Progenitor cell of endocrine pancreas (in vitro differentiated cells): ENCODE results near the gene SH3RF2. TPM values are rescaled to one million over a fixed set of nuclear protein-coding genes. Genes with fewer than 3 reads are reported as not detected.

ENCODE experiments used
- DNase-seq: peaks from one replicate; pipeline ENCODE4 v3.0.0; 2021; ENCODE audit warnings: low spot score; ENCODE audit not compliant: unreplicated experiment
- H3K27ac Mint-ChIP-seq: 2 replicates; pipeline ENCODE4 v1.8.0; 2021; ENCODE audit warnings: mild to moderate bottlenecking, moderate library complexity, mixed read lengths
- H3K27me3 Mint-ChIP-seq: 2 replicates; pipeline ENCODE4 v1.8.0; 2021; ENCODE audit warnings: mixed read lengths
- H3K36me3 Mint-ChIP-seq: 2 replicates; pipeline ENCODE4 v1.8.0; 2022; ENCODE audit warnings: mixed read lengths; ENCODE audit not compliant: insufficient read depth
- H3K4me1 Mint-ChIP-seq: 2 replicates; pipeline ENCODE4 v1.8.0; 2021; ENCODE audit warnings: low read depth, mixed read lengths
- H3K4me3 Mint-ChIP-seq: 2 replicates; pipeline ENCODE4 v1.8.0; 2021; ENCODE audit warnings: low read depth, mild to moderate bottlenecking, moderate library complexity, mixed read lengths
- H3K9me3 Mint-ChIP-seq: 2 replicates; pipeline ENCODE4 v1.8.0; 2021; ENCODE audit warnings: low read depth, mixed read lengths
- total RNA-seq: library from RNA; stranded (reverse); gene quantifications from 2 replicates; pipeline ENCODE4 v1.2.1, GENCODE V29; 2021
- TF ChIP-seq, protein P1 (sequence below): fragments of 200-600 bp; sonication (generic); IDR thresholded peaks from one replicate; pipeline ENCODE4 v1.5.0; 2021; ENCODE audit warnings: antibody characterized with exemption, mild to moderate bottlenecking; ENCODE audit not compliant: unreplicated experiment

The SH3RF2 gene
- total RNA-seq, 1 donor from 2014 or later, result 17.6 TPM

DNA sequence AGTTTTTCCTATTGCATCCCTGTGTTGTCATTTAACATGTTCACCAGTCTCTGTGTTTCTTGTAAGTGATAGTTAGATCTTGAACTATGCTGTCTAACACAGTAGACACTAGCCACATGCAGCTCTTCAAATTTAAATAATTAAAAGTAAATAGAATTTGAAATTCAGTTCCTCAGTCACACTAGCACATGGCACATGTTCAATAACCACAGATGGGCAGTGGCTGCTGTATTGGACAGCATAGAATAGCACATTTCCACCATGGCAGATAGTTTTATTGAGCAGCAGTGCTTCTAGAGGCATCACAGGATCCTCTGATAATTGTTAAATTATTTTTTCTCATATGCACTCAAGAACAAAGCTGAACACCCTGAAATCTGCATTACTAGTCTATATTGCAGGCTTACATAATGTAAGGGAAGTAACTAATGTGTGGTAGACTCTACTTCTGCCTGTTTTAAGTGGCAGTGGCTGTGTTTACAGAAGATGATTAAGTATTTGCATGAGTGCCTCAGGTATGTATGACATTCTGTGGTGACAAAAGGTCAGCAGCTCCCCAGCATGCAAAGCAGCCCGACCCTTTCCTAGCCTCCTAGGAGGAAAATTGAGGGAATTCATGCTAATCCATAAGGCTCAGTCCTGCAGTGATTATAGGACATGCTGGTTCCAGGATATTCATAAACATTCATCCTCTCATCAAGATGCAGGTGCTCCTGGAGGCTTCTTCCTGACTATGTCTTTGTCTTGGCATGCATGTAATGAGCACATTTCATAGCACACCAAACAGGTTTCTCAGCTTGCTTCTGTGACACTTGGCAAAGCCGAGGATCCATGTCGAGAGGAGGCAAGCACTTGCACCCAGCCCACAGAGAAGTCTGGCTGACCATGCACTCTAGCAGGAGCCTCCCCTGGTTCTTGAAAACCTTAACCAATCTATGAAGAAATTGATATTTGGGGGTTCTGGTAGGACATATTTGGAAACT is 45.5 kb downstream of the SH3RF2 start:
- no peak overlapping the region for H3K4me3 Mint-ChIP-seq
- no peaks in the 10 kb centered on the region for H3K36me3 Mint-ChIP-seq
- H3K9me3 Mint-ChIP-seq, result no peaks in the 10 kb centered on the region
- peaks cover 62% of the 10 kb centered on the region for H3K4me1 Mint-ChIP-seq
- TF ChIP-seq, protein P1, sequence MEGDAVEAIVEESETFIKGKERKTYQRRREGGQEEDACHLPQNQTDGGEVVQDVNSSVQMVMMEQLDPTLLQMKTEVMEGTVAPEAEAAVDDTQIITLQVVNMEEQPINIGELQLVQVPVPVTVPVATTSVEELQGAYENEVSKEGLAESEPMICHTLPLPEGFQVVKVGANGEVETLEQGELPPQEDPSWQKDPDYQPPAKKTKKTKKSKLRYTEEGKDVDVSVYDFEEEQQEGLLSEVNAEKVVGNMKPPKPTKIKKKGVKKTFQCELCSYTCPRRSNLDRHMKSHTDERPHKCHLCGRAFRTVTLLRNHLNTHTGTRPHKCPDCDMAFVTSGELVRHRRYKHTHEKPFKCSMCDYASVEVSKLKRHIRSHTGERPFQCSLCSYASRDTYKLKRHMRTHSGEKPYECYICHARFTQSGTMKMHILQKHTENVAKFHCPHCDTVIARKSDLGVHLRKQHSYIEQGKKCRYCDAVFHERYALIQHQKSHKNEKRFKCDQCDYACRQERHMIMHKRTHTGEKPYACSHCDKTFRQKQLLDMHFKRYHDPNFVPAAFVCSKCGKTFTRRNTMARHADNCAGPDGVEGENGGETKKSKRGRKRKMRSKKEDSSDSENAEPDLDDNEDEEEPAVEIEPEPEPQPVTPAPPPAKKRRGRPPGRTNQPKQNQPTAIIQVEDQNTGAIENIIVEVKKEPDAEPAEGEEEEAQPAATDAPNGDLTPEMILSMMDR, result no peak
- no peaks in the 10 kb centered on the region for H3K27me3 Mint-ChIP-seq
- DNase-seq, result no peak
- H3K27ac Mint-ChIP-seq, result peak overlapping the region; percentile 73

DNA sequence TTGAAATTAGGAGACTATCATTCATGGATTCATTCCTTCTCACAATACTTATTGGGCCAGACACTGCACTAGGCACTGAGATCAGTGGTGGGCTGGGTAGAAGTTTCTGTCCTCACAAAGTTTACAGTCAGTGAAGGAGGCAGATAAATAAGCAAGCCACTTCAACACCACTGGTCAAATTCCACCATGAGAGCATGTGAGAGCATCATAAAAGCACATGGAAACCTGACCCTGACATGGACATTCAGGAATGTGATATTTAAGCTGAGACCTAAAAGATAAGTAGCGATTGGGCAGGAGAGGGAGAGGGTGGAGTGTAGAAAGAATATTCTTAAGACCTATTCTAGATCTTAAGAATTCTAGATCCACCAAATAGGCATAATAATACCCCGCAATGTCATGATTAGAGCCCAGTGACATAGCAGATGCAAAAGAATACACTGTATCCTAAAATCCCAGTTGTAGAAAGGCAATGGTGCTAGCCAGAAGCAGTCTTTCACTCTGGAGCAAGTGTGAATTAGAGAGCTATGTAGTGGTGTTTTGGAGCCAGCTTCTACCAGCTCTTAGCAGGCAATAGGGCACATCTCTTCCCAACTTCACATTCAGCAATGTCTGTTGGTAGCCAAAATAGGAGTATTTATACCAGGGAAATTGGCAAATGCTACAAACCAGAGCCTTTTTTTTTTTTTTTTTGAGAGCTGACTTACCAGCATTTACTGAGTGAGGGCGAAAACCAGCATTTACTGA is 46.4 kb downstream of the SH3RF2 start:
- Mint-ChIP-seq H3K27me3 (no peaks in the 10 kb centered on the region), H3K9me3 (no peaks in the 10 kb centered on the region), H3K27ac (peak overlapping the region; percentile 73), H3K4me3 (no peak overlapping the region), H3K36me3 (no peaks in the 10 kb centered on the region), H3K4me1 (peaks cover 60% of the 10 kb centered on the region)
- TF ChIP-seq, protein P1, result no peak
- DNase-seq, result no peak

DNA sequence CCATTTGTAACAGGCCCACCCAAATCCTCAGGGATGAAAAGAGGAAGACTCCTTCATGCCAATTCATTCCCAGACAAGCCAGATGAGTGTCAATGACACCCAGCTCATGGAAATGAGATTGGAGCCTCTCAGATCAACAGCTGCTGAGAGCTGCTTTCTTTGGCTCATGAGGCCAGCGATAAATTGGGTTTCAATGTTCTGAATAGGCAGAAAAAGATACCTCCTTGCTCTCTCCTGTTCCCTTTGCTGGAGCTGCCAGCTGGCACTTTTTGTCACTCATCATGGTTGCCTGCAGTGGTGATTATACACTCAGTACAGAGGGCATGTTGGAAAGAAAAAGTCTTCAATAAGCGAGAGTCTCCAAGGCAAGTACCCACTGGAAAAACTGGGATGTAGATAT is 47.1 kb downstream of the SH3RF2 start:
- peaks cover 56% of the 10 kb centered on the region for H3K4me1 Mint-ChIP-seq
- H3K27ac Mint-ChIP-seq, result no peak overlapping the region
- no peaks in the 10 kb centered on the region for H3K27me3 Mint-ChIP-seq
- DNase-seq, result no peak
- no peaks in the 10 kb centered on the region for H3K36me3 Mint-ChIP-seq
- TF ChIP-seq, protein P1, result no peak
- no peaks in the 10 kb centered on the region for H3K9me3 Mint-ChIP-seq
- no peak overlapping the region for H3K4me3 Mint-ChIP-seq

DNA sequence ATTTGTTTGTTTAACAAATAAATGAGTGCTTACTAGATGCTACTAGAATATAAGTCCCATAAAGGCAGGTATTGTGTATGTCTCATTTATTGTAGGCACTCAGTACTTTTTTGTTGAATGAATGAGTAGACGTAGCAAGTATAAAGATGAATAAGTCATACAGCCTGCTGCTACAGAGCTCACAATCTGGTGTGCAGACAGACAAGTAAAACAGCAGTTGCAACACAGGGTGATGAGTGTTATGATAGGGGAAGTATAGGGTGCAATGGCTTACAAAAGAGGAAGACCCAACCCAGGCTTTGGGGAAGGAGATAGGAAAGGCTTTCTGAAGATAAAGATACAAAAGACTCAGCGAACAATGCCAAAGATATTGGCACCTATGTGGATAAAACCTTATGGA is 47.7 kb downstream of the SH3RF2 start:
- H3K4me3 Mint-ChIP-seq, result no peak overlapping the region
- H3K36me3 Mint-ChIP-seq, result no peaks in the 10 kb centered on the region
- TF ChIP-seq, protein P1, result no peak
- H3K4me1 Mint-ChIP-seq, result peaks cover 53% of the 10 kb centered on the region
- H3K27ac Mint-ChIP-seq, result no peak overlapping the region
- no peaks in the 10 kb centered on the region for H3K9me3 Mint-ChIP-seq
- DNase-seq, result no peak
- no peaks in the 10 kb centered on the region for H3K27me3 Mint-ChIP-seq

DNA sequence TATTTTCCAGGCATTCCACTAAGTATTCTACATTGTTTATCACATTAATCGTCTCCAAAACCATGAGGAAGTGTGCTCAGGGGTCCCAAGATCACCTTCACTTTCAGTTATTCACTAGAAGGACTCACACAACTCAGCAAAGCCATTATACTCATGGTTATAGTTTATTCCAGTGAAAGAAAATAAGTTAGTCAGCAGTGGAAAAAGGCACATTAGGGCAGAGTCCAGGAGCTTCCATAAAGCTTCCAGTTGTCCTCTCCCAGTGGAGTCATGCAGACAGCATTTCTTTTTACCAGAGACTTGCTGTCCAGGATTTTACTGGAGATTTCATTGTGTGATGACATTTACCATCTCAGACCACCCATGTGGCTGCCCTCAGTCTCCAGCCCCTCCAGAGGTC is 51.5 kb downstream of the SH3RF2 start:
- Mint-ChIP-seq H3K4me1 (peaks cover 16% of the 10 kb centered on the region), H3K27ac (no peak overlapping the region), H3K36me3 (peaks cover 6% of the 10 kb centered on the region), H3K4me3 (no peak overlapping the region), H3K27me3 (no peaks in the 10 kb centered on the region), H3K9me3 (peaks cover 6% of the 10 kb centered on the region)
- TF ChIP-seq, protein P1, result no peak
- no peak for DNase-seq
